H1 (cell line): Measurements from ENCODE around the gene TMEM106A. TPM values are rescaled to one million over a fixed set of nuclear protein-coding genes. Genes with fewer than 3 reads are reported as not detected.
"Not testable (repeated sequence)": the region's sequence is repeated elsewhere in the genome, so short reads cannot be mapped to it uniquely, and the experiment has no call there.

Experiments used
- CTCF ChIA-PET: fragments of 300-600 bp; sonication (Branson Sonifier 250); formaldehyde crosslinking; loops from one replicate; lab custom pipeline; 2021; ENCODE audit not compliant: partially characterized antibody; lab: Charles Lee
- POLR2A ChIA-PET: fragments of 300-600 bp; sonication (Branson Sonifier 250); formaldehyde crosslinking; loops from one replicate; lab custom pipeline; 2021; ENCODE audit warnings: inconsistent platforms; ENCODE audit not compliant: partially characterized antibody; lab: Charles Lee
- DNase-seq, 2 experiments: peaks; one replicate each; pipeline versions ENCODE4 v3.0.0 to v3.0.0-alpha.2; 2010 to 2022; ENCODE audit warnings: low spot score in 2 of 2, low read depth in 1 of 2, mixed read lengths in 1 of 2
- FAIRE-seq: peaks from 2 replicates; lab custom pipeline; 2011; peaks lifted over from hg19 to GRCh38; lab: Jason Lieb, UNC
- H2AFZ ChIP-seq: 2 replicates; pipeline ENCODE4 v1.8.1; 2012; ENCODE audit warnings: low read length, inconsistent platforms
- H2AK5ac ChIP-seq: 2 replicates; pipeline ENCODE4 v1.6.1; 2013; ENCODE audit warnings: low read depth, low read length
- H2BK120ac ChIP-seq: replicated peaks from 2 replicates; pipeline ENCODE3; 2013; ENCODE audit warnings: low read depth, low read length, inconsistent platforms
- H2BK12ac ChIP-seq: 2 replicates; pipeline ENCODE4 v1.6.1; 2013; ENCODE audit warnings: low read depth, low read length
- H2BK15ac ChIP-seq: 2 replicates; pipeline ENCODE4 v1.6.1; 2013; ENCODE audit warnings: low read length
- H2BK20ac ChIP-seq: 2 replicates; pipeline ENCODE4 v1.6.1; 2013; ENCODE audit warnings: low read length
- H2BK5ac ChIP-seq: 2 replicates; pipeline ENCODE4 v1.6.1; 2013; ENCODE audit warnings: low read depth, low read length
- H3K14ac ChIP-seq: 2 replicates; pipeline ENCODE4 v1.6.1; 2013; ENCODE audit warnings: inconsistent platforms; ENCODE audit not compliant: insufficient read length
- H3K18ac ChIP-seq: 2 replicates; pipeline ENCODE4 v1.6.1; 2013; ENCODE audit warnings: low read length; ENCODE audit errors: extremely low read depth
- H3K23ac ChIP-seq: 2 replicates; pipeline ENCODE4 v1.6.1; 2013; ENCODE audit warnings: inconsistent platforms; ENCODE audit not compliant: insufficient read length
- H3K23me2 ChIP-seq: 2 replicates; pipeline ENCODE4 v1.6.1; 2013; ENCODE audit warnings: low read depth, low read length
- H3K27ac ChIP-seq: 2 replicates; pipeline ENCODE4 v1.6.1; 2011; ENCODE audit warnings: low read depth, low read length, inconsistent platforms
- H3K27me3 ChIP-seq, 4 experiments: replicated peaks in 1 of 4; 1 replicate in 1 of 4; 2 replicates in 3 of 4; pipeline versions ENCODE4 v1.6.1 to v1.8.1; 2011 to 2013; ENCODE audit warnings: low read length in 3 of 4, mild to moderate bottlenecking in 3 of 4, inconsistent platforms in 2 of 4, mixed read lengths in 2 of 4, moderate library complexity in 1 of 4; ENCODE audit not compliant: control insufficient read depth in 3 of 4, insufficient read depth in 3 of 4; ENCODE audit errors: extremely low read depth in 1 of 4
- H3K36me3 ChIP-seq, 4 experiments: 2 replicates each; pipeline versions ENCODE4 v1.6.1 to v1.8.1; 2011 to 2013; ENCODE audit warnings: mild to moderate bottlenecking in 4 of 4, low read length in 3 of 4, moderate library complexity in 2 of 4, control low read depth in 1 of 4, inconsistent platforms in 1 of 4; ENCODE audit not compliant: insufficient read depth in 4 of 4, control insufficient read depth in 2 of 4
- H3K4ac ChIP-seq: replicated peaks from 2 replicates; pipeline ENCODE3; 2013; ENCODE audit warnings: low read length, low read depth, mixed read lengths, inconsistent platforms; ENCODE audit not compliant: insufficient read length
- H3K4me1 ChIP-seq, 4 experiments: replicated peaks in 1 of 4; 1 replicate in 1 of 4; 2 replicates in 3 of 4; pipeline versions ENCODE4 v1.6.1 to v1.8.1; 2011 to 2013; ENCODE audit warnings: low read length in 3 of 4, inconsistent platforms in 2 of 4, mixed read lengths in 1 of 4; ENCODE audit not compliant: insufficient read depth in 4 of 4, control insufficient read depth in 3 of 4
- H3K4me2 ChIP-seq, 2 experiments: 2 replicates each; pipeline versions ENCODE4 v1.6.1 to v1.8.1; 2011 to 2013; ENCODE audit warnings: low read depth in 2 of 2, low read length in 2 of 2, control low read depth in 1 of 2, inconsistent platforms in 1 of 2, mild to moderate bottlenecking in 1 of 2; ENCODE audit not compliant: insufficient read depth in 1 of 2
- H3K4me3 ChIP-seq, 4 experiments: fragments of 200-600, 300-600 bp in 1 of 4; sonication (generic), shearing (Covaris generic), sonication (Bioruptor Twin) in 1 of 4; 2 replicates each; pipeline versions ENCODE4 v1.5.1 to v1.8.1; 2011 to 2016; ENCODE audit warnings: low read length in 4 of 4, low read depth in 3 of 4, control low read depth in 2 of 4, inconsistent platforms in 2 of 4, mild to moderate bottlenecking in 2 of 4, mixed read lengths in 1 of 4, moderate library complexity in 1 of 4; ENCODE audit not compliant: insufficient read depth in 2 of 4; ENCODE audit errors: extremely low read depth in 1 of 4
- H3K56ac ChIP-seq: replicated peaks from 2 replicates; pipeline ENCODE3; 2013; ENCODE audit warnings: low read depth, mild to moderate bottlenecking, mixed read lengths, low read length, inconsistent platforms; ENCODE audit not compliant: insufficient read length
- H3K79me1 ChIP-seq: 2 replicates; pipeline ENCODE4 v1.6.1; 2013; ENCODE audit warnings: low read depth, low read length, control low read depth
- H3K79me2 ChIP-seq, 2 experiments: 2 replicates each; pipeline versions ENCODE4 v1.6.1 to v1.8.1; 2012 to 2013; ENCODE audit warnings: low read length in 2 of 2, mild to moderate bottlenecking in 2 of 2, inconsistent platforms in 1 of 2; ENCODE audit not compliant: insufficient read depth in 2 of 2, control insufficient read depth in 1 of 2
- H3K9ac ChIP-seq, 4 experiments: replicated peaks in 1 of 4; 1 replicate in 1 of 4; 2 replicates in 3 of 4; pipeline versions ENCODE4 v1.6.1 to v1.8.1; 2011 to 2013; ENCODE audit warnings: low read depth in 3 of 4, low read length in 3 of 4, control low read depth in 2 of 4, mild to moderate bottlenecking in 2 of 4, moderate library complexity in 2 of 4, inconsistent platforms in 1 of 4; ENCODE audit errors: extremely low read depth in 1 of 4
- H3K9me3 ChIP-seq, 2 experiments: 2 replicates each; pipeline versions ENCODE4 v1.6.1 to v1.8.1; 2012 to 2013; ENCODE audit warnings: mild to moderate bottlenecking in 2 of 2, moderate library complexity in 2 of 2, control low read depth in 1 of 2, inconsistent platforms in 1 of 2, low read depth in 1 of 2, low read length in 1 of 2, mixed read lengths in 1 of 2; ENCODE audit not compliant: insufficient read depth in 2 of 2
- H4K20me1 ChIP-seq, 2 experiments: replicated peaks in 1 of 2; 2 replicates each; pipeline versions ENCODE3 to v1.8.1; 2011 to 2013; ENCODE audit warnings: inconsistent platforms in 2 of 2, low read length in 2 of 2, mild to moderate bottlenecking in 1 of 2; ENCODE audit not compliant: insufficient read depth in 2 of 2, control insufficient read depth in 1 of 2
- H4K5ac ChIP-seq: 2 replicates; pipeline ENCODE4 v1.6.1; 2013; ENCODE audit warnings: low read length, low read depth, mixed read lengths, inconsistent platforms; ENCODE audit not compliant: insufficient read length
- H4K8ac ChIP-seq: 2 replicates; pipeline ENCODE4 v1.8.0; 2013; ENCODE audit warnings: mild to moderate bottlenecking, moderate library complexity, low read length, inconsistent platforms; ENCODE audit not compliant: insufficient read depth; ENCODE audit errors: extremely low read depth
- H4K91ac ChIP-seq: replicated peaks from 2 replicates; pipeline ENCODE3; 2013; ENCODE audit warnings: low read length, mixed read lengths, inconsistent platforms; ENCODE audit not compliant: insufficient read length
- WGBS, 2 experiments: shearing (Covaris generic) in 1 of 2; methylation state at CpG; one replicate each; pipeline versions ENCODE4 v1.1.6 to v1.1.7; 2013 to 2015; ENCODE audit warnings: low lambda C conversion rate in 2 of 2, mixed read lengths in 2 of 2, inconsistent platforms in 1 of 2, low coverage in 1 of 2, missing lambda C conversion rate in 1 of 2; ENCODE audit not compliant: insufficient replicate concordance in 2 of 2, insufficient coverage in 1 of 2, insufficient read length in 1 of 2; ENCODE audit errors: extremely low coverage in 1 of 2, missing lambda C conversion rate in 1 of 2; 5-methylcytosine and 5-hydroxymethylcytosine counted together
- polyA plus RNA-seq, 7 experiments: library from polyadenylated mRNA; depleted of rRNA in 3 of 7; stranded (reverse) in 5 of 7; unstranded in 2 of 7; fragments of >200 nt in 5 of 7; fragments of 200-250 nt in 2 of 7; gene quantifications; 1 replicate in 5 of 7; 2 replicates in 1 of 7; 4 replicates in 1 of 7; pipeline versions ENCODE4 v1.2.1 to v1.2.3, GENCODE V29; 2011 to 2013; ENCODE audit warnings: missing spikeins in 2 of 7, mixed read lengths in 2 of 7
- total RNA-seq: library from RNA; stranded (reverse); fragmentation: NEBNext Ultra II Directional; extraction: Animal tissue kit (Norgen Biotek cat#: 25700); gene quantifications from 2 replicates; pipeline ENCODE4 v1.2.1, GENCODE V29; 2021

Gene TMEM106A
- total and polyA plus RNA-seq, 2 of the 8 experiments (the other 6 are each of a cell fraction or from before 2014, with no cell fraction given), result 3.2 to 5.4 TPM

DNA sequence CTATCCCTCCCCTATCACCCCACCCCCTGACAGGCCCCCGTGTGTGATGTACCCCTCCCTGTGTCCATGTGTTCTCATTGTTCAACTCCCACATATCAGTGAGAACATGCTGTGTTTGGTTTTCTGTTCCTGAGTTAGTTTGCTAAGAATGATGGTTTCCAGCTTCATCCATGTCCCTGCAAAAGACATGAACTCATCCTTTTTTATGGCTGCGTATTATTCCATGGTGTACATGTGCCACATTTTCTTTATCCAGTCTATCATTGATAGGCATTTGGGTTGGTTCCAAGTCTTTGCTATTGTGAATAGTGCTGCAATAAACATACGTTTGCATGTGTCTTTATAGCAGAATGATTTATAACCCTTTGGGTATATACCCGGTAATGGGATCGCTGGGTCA is 25.0 kb upstream of the TMEM106A start:
- H3K18ac ChIP-seq, H2AFZ ChIP-seq, H3K23me2 ChIP-seq, H3K79me1 ChIP-seq, H3K4ac ChIP-seq, H2AK5ac ChIP-seq, H3K9ac ChIP-seq, H3K14ac ChIP-seq, H3K23ac ChIP-seq, H2BK12ac ChIP-seq, H2BK120ac ChIP-seq, H3K4me2 ChIP-seq, H4K91ac ChIP-seq, H2BK15ac ChIP-seq, H4K5ac ChIP-seq, H2BK20ac ChIP-seq, H3K27me3 ChIP-seq, H3K56ac ChIP-seq, H3K9me3 ChIP-seq, H3K4me3 ChIP-seq, H3K79me2 ChIP-seq, FAIRE-seq, H4K8ac ChIP-seq, DNase-seq, H3K4me1 ChIP-seq, H2BK5ac ChIP-seq, H3K27ac ChIP-seq, H4K20me1 ChIP-seq, POLR2A ChIA-PET: not testable (repeated sequence)
- WGBS, 2 experiments, result 97% methylated on average over 5 of the region's 5 CpGs; no CpG with 5 or more reads in 1 of the 2 experiments
- peaks cover 13 to 32% (median 24%) of the 10 kb centered on the region in 4 experiments; a peak in 6 of 8 replicates for H3K36me3 ChIP-seq
- CTCF ChIA-PET, result interaction anchor here (1.2 kb wide), 1 partner anchor 14 kb away, joined by 3 read pairs; no protein-coding TSS in a partner anchor
